Mesendoderm (in vitro differentiated cells): ENCODE measurements around the gene MPV17L.
A peak's percentile ranks its signal among the peaks of the same experiment; 100 is the strongest.
"Not testable (repeated sequence)": the region's sequence is repeated elsewhere in the genome, so short reads cannot be mapped to it uniquely, and the experiment has no call there.

Experiments used
- DNase-seq: peaks from one replicate; pipeline ENCODE4 v3.0.0; 2013
- H2AK5ac ChIP-seq: 2 replicates; pipeline ENCODE4 v1.6.1; 2013; ENCODE audit warnings: low read length, inconsistent platforms
- H2BK120ac ChIP-seq: 2 replicates; pipeline ENCODE4 v1.6.1; 2013; ENCODE audit warnings: low read depth, mild to moderate bottlenecking, low read length, moderate library complexity, mixed read lengths
- H2BK15ac ChIP-seq: replicated peaks from 2 replicates; pipeline ENCODE4 v1.6.1; 2013; ENCODE audit warnings: low read depth, mild to moderate bottlenecking, moderate library complexity
- H2BK5ac ChIP-seq: 2 replicates; pipeline ENCODE4 v1.6.1; 2013; ENCODE audit warnings: low read length, inconsistent platforms
- H3K18ac ChIP-seq: 2 replicates; pipeline ENCODE4 v1.6.1; 2013; ENCODE audit warnings: mild to moderate bottlenecking, low read length, mixed read lengths
- H3K23ac ChIP-seq: one replicate; pipeline ENCODE4 v1.6.1; 2013; ENCODE audit warnings: low read length
- H3K27ac ChIP-seq: 2 replicates; pipeline ENCODE4 v1.5.1; 2013; ENCODE audit warnings: low read depth, mild to moderate bottlenecking, inconsistent platforms, low read length, moderate library complexity
- H3K27me3 ChIP-seq: 2 replicates; pipeline ENCODE4 v1.6.1; 2013; ENCODE audit warnings: low read length, control low read depth, mild to moderate bottlenecking, inconsistent platforms; ENCODE audit not compliant: insufficient read depth, poor library complexity
- H3K36me3 ChIP-seq: 2 replicates; pipeline ENCODE4 v1.6.1; 2013; ENCODE audit warnings: low read length, inconsistent platforms; ENCODE audit not compliant: control insufficient read depth, insufficient read depth
- H3K4ac ChIP-seq: one replicate; pipeline ENCODE4 v1.6.1; 2013; ENCODE audit warnings: low read depth, mild to moderate bottlenecking, low read length, moderate library complexity
- H3K4me1 ChIP-seq: 2 replicates; pipeline ENCODE4 v1.6.1; 2013; ENCODE audit warnings: low read depth, low read length, inconsistent platforms; ENCODE audit not compliant: control insufficient read depth
- H3K4me2 ChIP-seq: 2 replicates; pipeline ENCODE4 v1.6.1; 2013; ENCODE audit warnings: low read length
- H3K4me3 ChIP-seq: 2 replicates; pipeline ENCODE4 v1.5.1; 2013; ENCODE audit warnings: mild to moderate bottlenecking, low read length
- H3K56ac ChIP-seq: one replicate; pipeline ENCODE4 v1.6.1; 2013; ENCODE audit warnings: low read length
- H3K79me1 ChIP-seq: 2 replicates; pipeline ENCODE4 v1.6.1; 2013; ENCODE audit warnings: low read length, inconsistent platforms
- H3K79me2 ChIP-seq: 2 replicates; pipeline ENCODE4 v1.6.1; 2013; ENCODE audit warnings: mild to moderate bottlenecking, low read length; ENCODE audit not compliant: control insufficient read depth, insufficient read depth
- H3K9ac ChIP-seq: 2 replicates; pipeline ENCODE4 v1.6.1; 2013; ENCODE audit warnings: low read length, inconsistent platforms
- H4K5ac ChIP-seq: one replicate; pipeline ENCODE4 v1.6.1; 2013; ENCODE audit warnings: low read length
- H4K8ac ChIP-seq: one replicate; pipeline ENCODE4 v1.6.1; 2013; ENCODE audit warnings: low read depth, mild to moderate bottlenecking, control low read depth, low read length, moderate library complexity
- WGBS: extraction: QIAGEN DNeasy Blood & Tissue Kit; methylation state at CpG from one replicate; pipeline ENCODE4 v1.1.7; 2013; ENCODE audit warnings: low lambda C conversion rate, missing lambda C conversion rate; ENCODE audit not compliant: insufficient coverage; ENCODE audit errors: extremely low coverage; 5-methylcytosine and 5-hydroxymethylcytosine counted together

Gene MPV17L

DNA sequence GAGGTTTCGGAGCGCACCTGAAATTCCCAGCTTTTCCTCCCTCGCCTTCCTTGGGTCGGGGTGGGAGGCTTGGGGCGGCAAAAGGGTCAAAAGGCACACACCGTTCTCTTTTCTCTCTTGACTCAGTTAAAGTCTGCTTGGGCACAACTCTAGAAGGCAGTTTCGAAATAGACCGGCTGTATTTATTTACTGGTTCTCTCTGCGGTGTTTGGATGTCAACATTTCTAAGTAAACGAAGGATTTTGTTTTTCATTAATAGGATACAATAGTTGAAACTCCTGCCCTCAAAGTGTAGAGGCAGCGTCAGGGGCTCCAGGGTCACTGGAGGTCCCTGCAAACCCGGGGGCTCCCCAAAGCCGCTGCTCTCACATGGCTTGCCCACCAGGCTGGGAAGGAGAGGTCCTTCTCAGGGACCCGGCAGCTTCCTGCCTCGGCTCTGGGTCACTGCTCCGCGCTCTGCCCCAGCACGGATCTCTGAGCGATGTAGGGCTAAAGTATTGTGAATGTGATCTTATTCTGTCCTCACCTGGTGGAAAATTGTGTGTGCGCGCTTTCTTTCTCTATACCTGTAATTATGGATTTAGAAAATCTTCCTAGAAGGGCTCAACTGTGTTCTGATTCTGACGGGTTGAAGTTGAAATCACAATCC lies 39.8 kb downstream of the MPV17L start:
- Histone ChIP-seq H2BK120ac (no peak overlapping the region), H2BK5ac (no peak overlapping the region), H3K4ac (no peak overlapping the region), H3K27ac (no peak overlapping the region), H3K27me3 (peaks cover 3% of the 10 kb centered on the region), H3K4me3 (peak overlapping the region; percentile 60), H3K79me2 (no peaks in the 10 kb centered on the region), H3K9ac (peak overlapping the region; percentile 55), H3K18ac (no peak overlapping the region), H3K4me2 (peak overlapping the region; percentile 93), H3K4me1 (no peaks in the 10 kb centered on the region), H3K56ac (no peak overlapping the region), H4K5ac (no peak overlapping the region), H3K79me1 (no peaks in the 10 kb centered on the region), H2BK15ac (no peak overlapping the region), H3K36me3 (no peaks in the 10 kb centered on the region), H2AK5ac (no peak overlapping the region), H3K23ac (no peak overlapping the region), H4K8ac (no peak overlapping the region)
- no CpG with 5 or more reads among the region's 22 CpGs for WGBS
- peak; percentile 8 for DNase-seq

DNA sequence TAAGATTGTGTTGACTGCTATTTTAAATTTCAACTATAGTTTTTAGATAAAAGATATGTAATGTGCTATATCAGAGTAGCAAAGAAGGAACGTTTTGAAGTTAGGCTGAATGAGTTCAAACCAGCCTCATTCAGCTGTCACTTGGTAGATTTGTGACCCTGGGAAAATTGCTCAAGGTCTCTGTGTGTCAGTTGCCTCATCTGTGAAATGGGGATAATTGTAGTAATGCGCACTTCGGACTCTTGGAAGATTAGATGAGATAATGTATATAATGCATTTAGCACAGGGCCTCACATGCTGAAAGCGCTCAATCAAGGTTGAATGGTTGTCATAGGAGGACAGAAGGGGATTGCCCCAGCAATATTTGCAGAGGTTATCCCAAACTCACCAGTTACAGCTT lies 43.5 kb downstream of the MPV17L start:
- no peak overlapping the region for H2BK120ac ChIP-seq
- H3K79me1 ChIP-seq: no peaks in the 10 kb centered on the region
- no peaks in the 10 kb centered on the region for H3K4me1 ChIP-seq
- no peak overlapping the region for H4K8ac ChIP-seq
- no peaks in the 10 kb centered on the region for H3K79me2 ChIP-seq
- H3K4me3 ChIP-seq: no peak overlapping the region
- H4K5ac ChIP-seq: no peak overlapping the region
- no peak overlapping the region for H3K23ac ChIP-seq
- H3K36me3 ChIP-seq: no peaks in the 10 kb centered on the region
- no peak for DNase-seq
- H3K9ac ChIP-seq: no peak overlapping the region
- no CpG with 5 or more reads among the region's 4 CpGs for WGBS
- H2BK5ac ChIP-seq: no peak overlapping the region
- H2BK15ac ChIP-seq: no peak overlapping the region
- no peak overlapping the region for H3K18ac ChIP-seq
- no peak overlapping the region for H3K56ac ChIP-seq
- no peak overlapping the region for H3K4ac ChIP-seq
- H3K4me2 ChIP-seq: no peak overlapping the region
- H3K27ac ChIP-seq: no peak overlapping the region
- H2AK5ac ChIP-seq: no peak overlapping the region
- H3K27me3 ChIP-seq: peaks cover 3% of the 10 kb centered on the region

DNA sequence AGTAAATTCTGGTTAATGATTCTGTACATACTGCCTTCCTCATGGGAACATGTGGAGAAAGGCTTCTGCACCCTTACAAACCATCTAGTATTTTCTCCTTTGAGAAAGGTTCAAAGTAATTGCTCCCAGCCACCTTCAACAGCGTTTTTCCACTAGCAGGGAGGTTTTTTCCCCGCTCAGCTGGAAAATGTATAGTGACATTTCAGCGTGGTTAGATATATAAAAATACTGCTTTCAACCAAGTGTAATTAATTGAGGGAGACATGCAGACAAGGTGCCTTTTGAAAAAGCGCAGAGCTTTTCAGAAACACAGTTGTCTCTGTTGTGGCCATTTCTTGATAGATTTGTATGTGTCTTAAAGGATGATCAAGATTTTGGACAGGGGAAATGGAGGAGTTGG lies 44.0 kb downstream of the MPV17L start:
- H3K27ac ChIP-seq: no peak overlapping the region
- no CpG with 5 or more reads among the region's 4 CpGs for WGBS
- no peak overlapping the region for H3K9ac ChIP-seq
- no peak overlapping the region for H4K5ac ChIP-seq
- H2BK15ac ChIP-seq: no peak overlapping the region
- no peak overlapping the region for H2AK5ac ChIP-seq
- peaks cover 3% of the 10 kb centered on the region for H3K27me3 ChIP-seq
- no peaks in the 10 kb centered on the region for H3K4me1 ChIP-seq
- H3K4me2 ChIP-seq: no peak overlapping the region
- no peak overlapping the region for H2BK120ac ChIP-seq
- no peak overlapping the region for H3K4me3 ChIP-seq
- no peak overlapping the region for H3K56ac ChIP-seq
- no peaks in the 10 kb centered on the region for H3K79me1 ChIP-seq
- no peak overlapping the region for H3K18ac ChIP-seq
- no peak for DNase-seq
- no peak overlapping the region for H3K23ac ChIP-seq
- H3K4ac ChIP-seq: no peak overlapping the region
- no peaks in the 10 kb centered on the region for H3K79me2 ChIP-seq
- no peak overlapping the region for H2BK5ac ChIP-seq
- no peaks in the 10 kb centered on the region for H3K36me3 ChIP-seq
- no peak overlapping the region for H4K8ac ChIP-seq

DNA sequence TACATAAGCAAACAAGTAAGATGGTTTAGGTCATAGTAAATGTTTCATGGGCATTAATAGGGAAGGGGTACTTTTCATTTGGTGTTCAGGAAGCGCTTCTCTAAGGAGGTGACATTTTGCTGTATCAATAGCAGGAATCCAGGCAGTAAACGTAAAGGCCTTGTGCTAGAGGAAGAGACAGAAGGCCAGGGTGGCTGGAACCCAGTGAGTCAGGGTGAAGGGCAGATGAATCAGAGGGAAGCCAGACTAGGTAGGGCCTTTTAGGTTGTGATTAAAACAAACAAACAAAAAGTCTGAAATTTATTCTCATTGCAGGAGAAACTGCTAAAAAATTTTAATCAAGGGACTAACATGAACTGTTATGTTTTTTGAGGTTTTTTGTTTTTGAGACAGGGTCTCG lies 45.3 kb downstream of the MPV17L start:
- H3K27ac ChIP-seq: no peak overlapping the region

DNA sequence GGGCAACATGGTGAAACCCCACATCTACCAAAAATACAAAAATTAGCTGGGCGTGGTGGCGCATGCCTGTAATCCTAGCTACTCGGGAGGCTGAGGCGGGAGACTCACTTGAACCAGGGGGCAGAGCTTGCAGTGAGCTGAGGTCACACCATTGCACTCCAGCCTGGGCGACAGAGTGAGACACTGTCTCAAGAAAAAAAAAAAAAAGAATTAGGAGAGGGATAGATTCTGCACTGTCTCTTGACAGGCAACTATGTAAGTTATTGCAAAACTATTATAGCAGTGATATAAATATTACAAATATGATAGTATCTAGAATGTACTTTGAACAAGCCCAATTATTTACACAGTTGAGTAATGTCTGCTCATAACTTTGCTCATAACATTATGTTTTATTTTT lies 46.6 kb downstream of the MPV17L start:
- not testable (repeated sequence) for H3K79me2 ChIP-seq, H3K9ac ChIP-seq, H3K36me3 ChIP-seq, H4K8ac ChIP-seq, H3K27me3 ChIP-seq, H2BK120ac ChIP-seq, H3K79me1 ChIP-seq, H3K4me2 ChIP-seq, H3K18ac ChIP-seq, H2AK5ac ChIP-seq, H3K23ac ChIP-seq, H2BK15ac ChIP-seq, H3K27ac ChIP-seq, H3K4me1 ChIP-seq, H3K56ac ChIP-seq, H3K4me3 ChIP-seq, H4K5ac ChIP-seq, H3K4ac ChIP-seq, DNase-seq, H2BK5ac ChIP-seq
- WGBS: no CpG with 5 or more reads among the region's 5 CpGs

More for the DNA sequence above, 45.3 kb downstream of the MPV17L start:
- H3K4me2 ChIP-seq: no peak overlapping the region
- H2BK5ac ChIP-seq: no peak overlapping the region
- no peak overlapping the region for H3K18ac ChIP-seq
- H3K79me2 ChIP-seq: no peaks in the 10 kb centered on the region
- peaks cover under 1% of the 10 kb centered on the region for H3K27me3 ChIP-seq
- no peak overlapping the region for H4K5ac ChIP-seq
- no peak for DNase-seq
- H2BK120ac ChIP-seq: no peak overlapping the region
- no peak overlapping the region for H3K56ac ChIP-seq
- no peak overlapping the region for H2BK15ac ChIP-seq
- no peak overlapping the region for H3K4ac ChIP-seq
- no peak overlapping the region for H4K8ac ChIP-seq
- no peaks in the 10 kb centered on the region for H3K4me1 ChIP-seq
- no CpG with 5 or more reads among the region's 3 CpGs for WGBS
- H3K4me3 ChIP-seq: no peak overlapping the region
- no peak overlapping the region for H2AK5ac ChIP-seq
- no peaks in the 10 kb centered on the region for H3K79me1 ChIP-seq
- no peak overlapping the region for H3K23ac ChIP-seq
- H3K9ac ChIP-seq: no peak overlapping the region
- no peaks in the 10 kb centered on the region for H3K36me3 ChIP-seq

DNA sequence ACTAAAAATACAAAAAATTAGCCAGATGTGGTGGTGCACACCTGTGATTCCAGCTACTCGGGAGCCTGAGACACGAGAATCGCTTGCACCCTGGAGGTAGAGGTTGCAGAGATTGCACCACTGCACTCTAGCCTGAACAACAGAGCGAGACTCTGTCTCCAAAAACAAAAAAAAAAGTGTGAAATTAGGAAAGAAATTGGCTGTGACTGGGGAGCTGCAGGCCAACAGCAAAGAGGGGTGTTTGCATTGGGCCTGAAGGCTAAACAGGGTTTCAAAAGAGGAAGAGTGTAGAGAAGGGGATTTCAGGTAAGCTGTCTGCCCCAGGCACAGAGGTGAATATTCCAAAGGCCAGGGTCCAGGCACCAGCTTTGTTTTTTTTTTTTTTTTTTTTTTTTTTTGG lies 48.2 kb downstream of the MPV17L start:
- H3K56ac ChIP-seq: no peak overlapping the region
- no peak overlapping the region for H2BK15ac ChIP-seq
- H3K79me1 ChIP-seq: no peaks in the 10 kb centered on the region
- H3K23ac ChIP-seq: no peak overlapping the region
- no peaks in the 10 kb centered on the region for H3K27me3 ChIP-seq
- no peak overlapping the region for H2BK5ac ChIP-seq
- no peak overlapping the region for H4K5ac ChIP-seq
- no peak overlapping the region for H4K8ac ChIP-seq
- WGBS: no CpG with 5 or more reads among the region's 4 CpGs
- no peak overlapping the region for H3K27ac ChIP-seq
- H2AK5ac ChIP-seq: no peak overlapping the region
- H3K4ac ChIP-seq: no peak overlapping the region
- no peak for DNase-seq
- no peak overlapping the region for H3K9ac ChIP-seq
- H2BK120ac ChIP-seq: no peak overlapping the region
- no peaks in the 10 kb centered on the region for H3K36me3 ChIP-seq
- H3K79me2 ChIP-seq: no peaks in the 10 kb centered on the region
- no peaks in the 10 kb centered on the region for H3K4me1 ChIP-seq
- H3K18ac ChIP-seq: no peak overlapping the region
- no peak overlapping the region for H3K4me2 ChIP-seq
- no peak overlapping the region for H3K4me3 ChIP-seq
